Renal pelvis (tissue), 4 donors: ENCODE data around the gene IGSF23. TPM values are rescaled to one million over a fixed set of nuclear protein-coding genes. Genes with fewer than 3 reads are reported as not detected.
A peak's percentile ranks its signal among the peaks of the same experiment; 100 is the strongest.
"Not testable (repeated sequence)": the region's sequence is repeated elsewhere in the genome, so short reads cannot be mapped to it uniquely, and the experiment has no call there.

Experiments used
- DNase-seq: peaks from one replicate; pipeline ENCODE4 v3.0.0-alpha.2; 2013
- polyA plus RNA-seq, 3 donors: library from polyadenylated mRNA; unstranded; fragments of 120-200 nt; gene quantifications; one replicate each; pipeline ENCODE4 v1.2.1, GENCODE V29; 2013; ENCODE audit not compliant: insufficient read length in 3 of 3

IGSF23 gene
- polyA plus RNA-seq, 3 donors = 0.95 to 2.0 (median 1.3) TPM

- no peak for DNase-seq
These were observed 25.2 kb upstream of the IGSF23 start for GRCh38 chr19:44587963-44588770.

GRCh38 chr19:44588771-44589112, 24.6 kb upstream of the IGSF23 start:
- DNase-seq = no peak

GRCh38 chr19:44590245-44591059, 22.9 kb upstream of the IGSF23 start:
- DNase-seq = no peak

- not testable (repeated sequence) for DNase-seq
These were observed 21.9 kb upstream of the IGSF23 start for GRCh38 chr19:44591340-44591993.

- no peak for DNase-seq
These were observed 20.9 kb upstream of the IGSF23 start for GRCh38 chr19:44592451-44592890.

- no peak for DNase-seq
These were observed 20.1 kb upstream of the IGSF23 start for GRCh38 chr19:44593294-44593693.

- DNase-seq = not testable (repeated sequence)
These were observed 19.5 kb upstream of the IGSF23 start for GRCh38 chr19:44593866-44594266.

GRCh38 chr19:44596428-44597130, 16.8 kb upstream of the IGSF23 start:
- no peak for DNase-seq

- no peak for DNase-seq
These were observed 16.3 kb upstream of the IGSF23 start for GRCh38 chr19:44597131-44597491.

GRCh38 chr19:44598355-44598754, 15.0 kb upstream of the IGSF23 start:
- DNase-seq = no peak

- DNase-seq = no peak
These were observed 14.5 kb upstream of the IGSF23 start for GRCh38 chr19:44598880-44599279.

GRCh38 chr19:44600466-44600865, 12.9 kb upstream of the IGSF23 start:
- no peak for DNase-seq

GRCh38 chr19:44602081-44602480, 11.3 kb upstream of the IGSF23 start:
- DNase-seq = no peak

- no peak for DNase-seq
These were observed 10.0 kb upstream of the IGSF23 start for GRCh38 chr19:44603201-44603945.

- no peak for DNase-seq
These were observed 9.1 kb upstream of the IGSF23 start for GRCh38 chr19:44604241-44604640.

- DNase-seq = no peak
These were observed 7.8 kb upstream of the IGSF23 start for GRCh38 chr19:44605547-44605946.

GRCh38 chr19:44607049-44607448, 6.3 kb upstream of the IGSF23 start:
- DNase-seq = no peak

GRCh38 chr19:44607917-44608316, 5.4 kb upstream of the IGSF23 start:
- DNase-seq = no peak

- DNase-seq = peak; percentile 52
These were observed 5.0 kb upstream of the IGSF23 start for GRCh38 chr19:44608391-44608821.

- DNase-seq = no peak
These were observed 4.1 kb upstream of the IGSF23 start for GRCh38 chr19:44609219-44609618.

GRCh38 chr19:44610497-44610896, 2.9 kb upstream of the IGSF23 start:
- DNase-seq = not testable (repeated sequence)
